Endodermal cell (in vitro differentiated cells): Measurements from ENCODE around the gene C11orf24. TPM values are rescaled to one million over a fixed set of nuclear protein-coding genes. Genes with fewer than 3 reads are reported as not detected.

Source experiments
- DNase-seq: peaks from one replicate; pipeline ENCODE4 v3.0.0-alpha.2; 2017
- H3K27ac ChIP-seq: 2 replicates; pipeline ENCODE4 v1.5.1; 2013; ENCODE audit warnings: mild to moderate bottlenecking, low read depth, low read length, moderate library complexity
- H3K27me3 ChIP-seq: 2 replicates; pipeline ENCODE4 v1.6.1; 2013; ENCODE audit warnings: mild to moderate bottlenecking, low read length, moderate library complexity; ENCODE audit not compliant: insufficient read depth, control insufficient read depth, poor library complexity, severe bottlenecking
- H3K36me3 ChIP-seq: 2 replicates; pipeline ENCODE4 v1.7.0; 2013; ENCODE audit warnings: mild to moderate bottlenecking, low read length, moderate library complexity; ENCODE audit not compliant: control insufficient read depth, insufficient read depth
- H3K4me1 ChIP-seq: one replicate; pipeline ENCODE4 v1.7.0; 2013; ENCODE audit warnings: low read length; ENCODE audit not compliant: control insufficient read depth, insufficient read depth
- H3K4me3 ChIP-seq: 2 replicates; pipeline ENCODE4 v1.5.1; 2013; ENCODE audit warnings: mild to moderate bottlenecking, low read length, moderate library complexity
- H3K9ac ChIP-seq: 2 replicates; pipeline ENCODE4 v1.6.1; 2013; ENCODE audit warnings: mild to moderate bottlenecking, low read length, moderate library complexity; ENCODE audit not compliant: poor library complexity, severe bottlenecking; ENCODE audit errors: extremely low read depth
- H3K9me3 ChIP-seq: 2 replicates; pipeline ENCODE4 v1.6.1; 2013; ENCODE audit warnings: mild to moderate bottlenecking, low read length, moderate library complexity; ENCODE audit not compliant: control insufficient read depth
- H3K27ac Mint-ChIP-seq: 2 replicates; pipeline ENCODE4 v1.8.0; 2020; ENCODE audit warnings: mixed read lengths
- H3K27me3 Mint-ChIP-seq: 2 replicates; pipeline ENCODE4 v1.8.0; 2021; ENCODE audit warnings: mild to moderate bottlenecking, mixed read lengths; ENCODE audit not compliant: insufficient read depth
- H3K36me3 Mint-ChIP-seq: 2 replicates; pipeline ENCODE4 v1.8.0; 2020; ENCODE audit warnings: low read depth, mixed read lengths
- H3K4me1 Mint-ChIP-seq: 2 replicates; pipeline ENCODE4 v1.8.0; 2020; ENCODE audit warnings: mixed read lengths
- H3K4me3 Mint-ChIP-seq: 2 replicates; pipeline ENCODE4 v1.8.0; 2020; ENCODE audit warnings: mild to moderate bottlenecking, moderate library complexity, mixed read lengths
- H3K9me3 Mint-ChIP-seq: 2 replicates; pipeline ENCODE4 v1.8.0; 2020; ENCODE audit warnings: mild to moderate bottlenecking, mixed read lengths
- CTCF ChIP-seq: fragments of 200-600 bp; sonication (generic); conservative IDR thresholded peaks from 2 replicates; pipeline ENCODE4 v1.5.0; 2021; ENCODE audit warnings: antibody characterized with exemption, mild to moderate bottlenecking
- WGBS, 2 experiments: methylation state at CpG; one replicate each; pipeline versions ENCODE4 v1.1.5 to v1.1.7; 2013; ENCODE audit warnings: missing lambda C conversion rate in 2 of 2, mixed read lengths in 1 of 2; ENCODE audit not compliant: insufficient coverage in 1 of 2, insufficient read length in 1 of 2; 5-methylcytosine and 5-hydroxymethylcytosine counted together
- total RNA-seq, 2 donors: library from RNA; stranded (reverse); fragmentation: NEBNext Ultra II Directional in 1 of 2; extraction: Animal tissue kit (Norgen Biotek cat#: 25700) in 1 of 2; gene quantifications; 2 replicates in 1 of 2; 3 replicates in 1 of 2; pipeline ENCODE4 v1.2.1, GENCODE V29; 2021

C11orf24 gene
- total RNA-seq, 2 donors from 2014 or later: 38.4 to 39.4 TPM

GRCh38 chr11:68315171-68315920, 43.6 kb upstream of the C11orf24 start:
- H3K27ac Mint-ChIP-seq: peak overlapping the region; percentile 48
- H3K4me1 ChIP-seq: no peaks in the 10 kb centered on the region
- H3K4me1 Mint-ChIP-seq: peaks cover 25% of the 10 kb centered on the region
- H3K36me3 Mint-ChIP-seq: peaks cover 7% of the 10 kb centered on the region
- peak overlapping the region; percentile 96 for H3K4me3 ChIP-seq
- H3K27me3 Mint-ChIP-seq: no peaks in the 10 kb centered on the region
- H3K27ac ChIP-seq: no peak overlapping the region
- peaks cover 4% of the 10 kb centered on the region for H3K9me3 Mint-ChIP-seq
- 86 to 88% methylated on average over 9 to 19 of the region's 19 CpGs for WGBS, 2 experiments
- no peaks in the 10 kb centered on the region for H3K9me3 ChIP-seq
- H3K9ac ChIP-seq: no peak overlapping the region
- H3K27me3 ChIP-seq: no peaks in the 10 kb centered on the region
- peak overlapping the region; percentile 86 for H3K4me3 Mint-ChIP-seq
- H3K36me3 ChIP-seq: no peaks in the 10 kb centered on the region
- no peak for TF ChIP-seq CTCF
- no peak for DNase-seq

- Histone ChIP-seq H3K9ac (peak overlapping the region; percentile 56), H3K27ac (no peak overlapping the region), H3K27me3 (no peaks in the 10 kb centered on the region), H3K4me1 (no peaks in the 10 kb centered on the region), H3K9me3 (no peaks in the 10 kb centered on the region), H3K4me3 (peak overlapping the region; percentile 96), H3K36me3 (no peaks in the 10 kb centered on the region)
- Mint-ChIP-seq H3K4me1 (peaks cover 25% of the 10 kb centered on the region), H3K27me3 (no peaks in the 10 kb centered on the region), H3K9me3 (no peaks in the 10 kb centered on the region), H3K36me3 (peaks cover 2% of the 10 kb centered on the region), H3K4me3 (peak overlapping the region; percentile 86), H3K27ac (peak overlapping the region; percentile 92)
- 39 to 49% methylated on average over 19 to 27 of the region's 27 CpGs for WGBS, 2 experiments
- DNase-seq: peak; percentile 80
- no peak for TF ChIP-seq CTCF
These were observed 42.7 kb upstream of the C11orf24 start for GRCh38 chr11:68314203-68315170.

GRCh38 chr11:68313574-68314202, 41.9 kb upstream of the C11orf24 start:
- Mint-ChIP-seq H3K4me1 (peaks cover 25% of the 10 kb centered on the region), H3K36me3 (peaks cover 2% of the 10 kb centered on the region), H3K27ac (peak overlapping the region; percentile 92), H3K9me3 (no peaks in the 10 kb centered on the region), H3K4me3 (peak overlapping the region; percentile 86), H3K27me3 (no peaks in the 10 kb centered on the region)
- Histone ChIP-seq H3K36me3 (no peaks in the 10 kb centered on the region), H3K27me3 (no peaks in the 10 kb centered on the region), H3K4me3 (peak overlapping the region; percentile 96), H3K9me3 (no peaks in the 10 kb centered on the region), H3K27ac (peak overlapping the region; percentile 36), H3K4me1 (no peaks in the 10 kb centered on the region), H3K9ac (peak overlapping the region; percentile 56)
- DNase-seq: no peak
- 4 to 13% methylated on average over 5 to 19 of the region's 19 CpGs for WGBS, 2 experiments
- TF ChIP-seq CTCF: no peak
